CD4-positive, alpha-beta T cell treated with Interleukin-17A for 1 hour (primary cell): ENCODE data around the gene PTPRG.

Experiments
- DNase-seq: peaks from one replicate; pipeline ENCODE4 v3.0.0-alpha.2; 2020

PTPRG gene

DNA sequence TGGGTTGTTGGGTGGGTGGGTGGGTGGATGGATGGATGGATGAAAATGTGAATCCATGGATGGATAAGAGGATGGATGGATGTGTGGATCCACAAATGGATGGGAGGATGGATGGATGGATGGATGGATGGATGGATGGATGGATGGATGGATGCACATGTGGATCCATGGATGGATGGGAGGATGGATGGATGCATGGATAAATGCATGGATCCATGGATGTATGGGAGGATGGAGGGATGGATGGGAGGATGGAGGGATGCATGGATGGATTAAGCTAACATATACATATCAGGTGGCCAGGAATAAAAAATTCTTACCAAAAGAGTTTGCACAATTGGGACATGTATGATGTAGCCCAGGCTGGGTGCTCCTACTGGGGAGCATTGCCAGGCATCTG is 616.7 kb downstream of the PTPRG start:
- DNase-seq: no peak

GRCh38 chr3:62178739-62179600 is 617.6 kb downstream of the PTPRG start:
- no peak for DNase-seq

DNA sequence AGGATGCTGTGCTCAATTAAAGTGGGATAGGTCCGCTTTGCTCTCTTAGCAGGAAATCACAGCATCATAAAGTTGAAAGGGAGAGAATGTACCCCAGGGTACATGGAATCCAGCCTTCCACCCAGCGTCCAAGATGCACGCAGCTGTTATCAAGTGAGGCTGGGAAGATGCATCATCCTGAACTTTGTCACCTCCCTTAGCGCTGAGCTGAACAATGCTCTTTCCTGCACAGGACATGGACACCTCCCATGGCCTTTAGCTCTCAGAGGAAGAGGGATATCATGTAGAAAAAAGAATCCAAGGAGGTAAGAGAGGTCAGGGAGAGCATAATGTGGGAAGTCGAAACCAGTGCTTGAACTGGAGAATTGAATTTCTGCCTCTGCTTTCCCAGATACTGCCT is 619.1 kb downstream of the PTPRG start:
- DNase-seq: no peak

- DNase-seq: no peak
Observed at GRCh38 chr3:62183087-62183486, 621.7 kb downstream of the PTPRG start.

DNA sequence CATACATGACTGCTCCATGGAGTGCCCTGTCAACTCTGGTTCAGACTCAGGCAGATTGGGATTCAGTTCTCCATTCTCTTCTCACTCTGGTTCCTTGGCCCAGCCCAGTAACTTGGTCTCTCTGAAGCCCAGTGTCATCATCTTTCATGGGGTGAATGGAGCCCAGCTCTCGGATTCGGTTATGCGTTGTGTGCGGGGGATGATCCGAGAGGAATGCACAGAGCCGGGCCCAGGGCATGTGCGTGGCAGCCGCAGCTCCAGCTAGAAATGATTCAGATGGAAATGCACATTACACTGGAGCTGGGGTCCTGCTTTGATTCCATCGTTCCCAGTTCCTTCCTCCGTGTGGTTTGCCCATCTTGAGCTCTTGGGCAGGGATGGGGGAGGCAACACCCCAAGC is 622.6 kb downstream of the PTPRG start:
- DNase-seq: no peak

DNA sequence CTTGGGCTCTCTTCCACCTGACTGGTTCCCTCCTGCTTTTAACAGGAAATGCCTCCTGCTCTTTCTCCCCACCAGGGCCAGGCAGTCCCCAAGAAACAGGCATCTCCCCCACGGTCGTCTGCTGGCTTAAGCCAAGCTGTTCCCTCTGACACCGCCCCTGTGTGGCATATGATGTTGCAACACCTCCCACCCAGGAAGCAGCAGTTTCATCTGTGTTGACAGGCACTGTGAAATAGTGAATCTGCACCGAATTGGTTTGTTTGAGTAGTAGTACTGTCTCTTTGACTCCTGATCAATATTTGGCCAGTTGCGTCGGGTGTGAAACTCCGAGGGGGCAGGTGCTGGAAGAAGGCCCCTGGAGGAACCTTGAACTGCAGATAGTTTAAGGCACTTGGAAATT is 623.2 kb downstream of the PTPRG start:
- DNase-seq: no peak

GRCh38 chr3:62187022-62187431 is 625.7 kb downstream of the PTPRG start:
- DNase-seq: no peak

DNA sequence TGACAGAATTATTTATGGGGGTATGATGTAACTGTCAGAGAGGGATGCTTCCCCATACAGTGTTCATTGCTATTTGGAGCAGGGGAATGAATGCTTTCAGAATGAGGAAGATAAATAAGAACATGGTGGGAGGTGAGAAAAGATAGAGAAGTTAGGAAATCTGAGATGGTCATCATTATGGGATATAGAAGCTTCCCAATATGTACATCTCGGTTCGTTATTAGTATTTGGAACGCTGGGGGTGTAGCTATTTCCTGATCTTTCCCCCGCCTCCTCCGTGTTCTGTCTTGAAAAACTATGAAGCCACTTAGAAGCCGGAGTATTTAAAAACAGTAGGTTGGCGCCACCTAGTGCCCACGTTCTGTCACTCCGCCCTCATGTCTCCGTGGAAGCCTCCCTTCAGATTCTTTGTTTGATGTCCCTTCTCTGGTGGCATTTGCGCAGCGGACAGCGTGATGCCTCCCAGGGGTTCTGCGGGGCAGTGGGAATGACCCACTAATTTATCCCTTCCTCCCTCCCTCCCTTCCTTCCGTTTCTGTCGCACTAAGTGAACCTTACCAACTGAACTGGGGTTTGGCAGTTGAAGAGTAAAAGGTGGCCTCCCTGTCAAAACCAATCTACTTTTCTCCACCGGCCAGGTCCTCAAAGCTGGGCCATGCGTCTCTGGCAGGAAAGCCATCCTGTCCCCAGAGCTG is 627.5 kb downstream of the PTPRG start:
- peak; percentile 60 for DNase-seq

GRCh38 chr3:62189376-62189698 is 628.0 kb downstream of the PTPRG start:
- no peak for DNase-seq

- no peak for DNase-seq
Observed at GRCh38 chr3:62192891-62193290, 631.5 kb downstream of the PTPRG start.

GRCh38 chr3:62193586-62194345 is 632.4 kb downstream of the PTPRG start:
- no peak for DNase-seq

GRCh38 chr3:62197350-62198012 is 636.1 kb downstream of the PTPRG start:
- no peak for DNase-seq

DNA sequence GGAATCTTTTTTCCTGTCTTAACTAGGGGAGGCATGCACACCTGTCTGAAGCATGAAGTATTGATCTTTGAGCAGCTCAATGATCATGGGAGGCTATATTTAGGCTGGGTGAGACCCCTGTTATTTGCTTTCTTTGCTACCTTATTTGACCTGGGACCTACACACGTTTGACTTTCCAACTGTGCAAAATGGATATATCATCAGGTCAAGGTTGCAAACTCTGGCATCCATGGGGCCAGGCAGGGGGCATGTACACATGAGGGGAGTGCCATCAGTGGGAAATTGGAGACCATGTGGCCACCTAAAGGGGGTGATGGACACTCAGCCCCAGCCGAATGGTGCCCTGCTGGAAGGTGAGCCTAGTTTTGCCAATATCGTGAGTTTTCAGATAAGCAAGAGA is 637.8 kb downstream of the PTPRG start:
- DNase-seq: no peak

DNA sequence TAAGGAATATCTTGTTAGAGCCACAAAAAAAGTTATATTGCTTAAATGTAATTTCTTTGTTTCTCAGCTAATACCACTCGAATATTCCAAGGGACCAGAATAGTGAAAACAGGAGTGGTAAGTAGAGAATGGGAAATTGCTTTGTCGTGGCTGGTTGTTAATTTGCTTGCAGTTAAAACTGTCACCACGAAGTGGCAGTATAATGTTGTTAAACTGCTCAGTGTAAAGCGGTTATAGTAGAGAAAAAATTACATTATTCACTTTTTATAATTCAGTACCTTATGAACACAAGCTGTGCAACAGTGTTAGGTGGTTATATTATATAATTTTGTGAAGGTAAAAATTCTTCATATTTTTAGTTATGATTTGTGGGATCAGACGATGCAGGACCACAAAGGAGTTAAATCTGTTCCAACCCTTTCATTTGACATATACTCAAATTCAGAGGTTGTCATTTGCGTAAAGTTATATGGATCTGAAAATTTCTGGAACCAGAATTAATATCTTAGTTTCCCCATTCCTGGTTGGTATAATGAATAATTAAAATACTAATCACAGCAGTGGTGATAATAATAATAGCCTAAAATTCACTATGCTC is 640.2 kb downstream of the PTPRG start:
- DNase-seq: peak; percentile 5

GRCh38 chr3:62203152-62203551 is 641.8 kb downstream of the PTPRG start:
- DNase-seq: no peak

DNA sequence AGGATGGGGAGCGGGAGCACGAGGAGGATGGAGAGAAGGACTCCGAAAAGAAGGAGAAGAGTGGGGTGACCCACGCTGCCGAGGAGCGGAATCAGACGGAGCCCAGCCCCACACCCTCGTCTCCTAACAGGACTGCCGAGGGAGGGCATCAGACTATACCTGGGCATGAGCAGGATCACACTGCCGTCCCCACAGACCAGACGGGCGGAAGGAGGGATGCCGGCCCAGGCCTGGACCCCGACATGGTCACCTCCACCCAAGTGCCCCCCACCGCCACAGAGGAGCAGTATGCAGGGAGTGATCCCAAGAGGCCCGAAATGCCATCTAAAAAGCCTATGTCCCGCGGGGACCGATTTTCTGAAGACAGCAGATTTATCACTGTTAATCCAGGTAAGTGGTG is 642.2 kb downstream of the PTPRG start:
- DNase-seq: no peak

- no peak for DNase-seq
Observed at GRCh38 chr3:62207197-62207596, 645.8 kb downstream of the PTPRG start.

DNA sequence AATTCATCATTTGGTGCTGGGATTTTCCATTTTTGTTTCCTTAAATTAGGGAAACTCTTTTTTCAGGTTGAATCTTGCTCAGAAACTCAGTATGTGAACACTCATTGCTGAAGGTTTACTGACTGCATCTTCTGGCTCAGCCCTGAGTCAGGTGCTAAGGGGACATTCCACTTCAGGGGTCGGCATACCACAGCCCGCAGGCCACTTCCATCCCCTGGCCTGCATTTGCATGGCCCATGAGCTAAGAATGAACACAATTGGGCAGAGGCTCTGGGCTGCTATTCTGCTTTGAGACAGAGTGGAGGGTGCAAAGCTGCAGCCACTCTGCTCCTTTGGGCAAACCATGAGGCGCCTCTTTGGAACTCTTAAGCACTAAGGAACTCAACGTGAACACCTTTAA is 647.0 kb downstream of the PTPRG start:
- no peak for DNase-seq

DNA sequence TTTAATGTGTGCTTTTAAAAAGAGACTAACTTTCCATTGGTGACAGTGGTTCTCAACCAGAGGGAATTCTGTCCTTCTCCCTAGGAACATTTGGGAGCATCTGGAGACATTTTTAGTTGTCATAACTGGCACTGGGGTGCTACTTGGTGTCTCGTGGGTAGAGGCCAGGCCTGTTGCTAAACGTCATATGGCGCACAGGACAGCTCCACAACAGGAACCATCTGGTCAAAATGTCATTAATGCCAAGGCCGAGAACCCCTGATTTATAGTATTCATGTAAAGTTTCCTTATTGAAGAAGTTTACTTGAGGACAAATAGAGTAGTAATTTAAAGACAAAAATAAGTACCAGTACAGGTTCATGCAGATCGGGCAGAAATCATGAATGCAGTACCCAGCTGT is 647.7 kb downstream of the PTPRG start:
- no peak for DNase-seq

- DNase-seq: no peak
Observed at GRCh38 chr3:62210011-62210410, 648.6 kb downstream of the PTPRG start.

DNA sequence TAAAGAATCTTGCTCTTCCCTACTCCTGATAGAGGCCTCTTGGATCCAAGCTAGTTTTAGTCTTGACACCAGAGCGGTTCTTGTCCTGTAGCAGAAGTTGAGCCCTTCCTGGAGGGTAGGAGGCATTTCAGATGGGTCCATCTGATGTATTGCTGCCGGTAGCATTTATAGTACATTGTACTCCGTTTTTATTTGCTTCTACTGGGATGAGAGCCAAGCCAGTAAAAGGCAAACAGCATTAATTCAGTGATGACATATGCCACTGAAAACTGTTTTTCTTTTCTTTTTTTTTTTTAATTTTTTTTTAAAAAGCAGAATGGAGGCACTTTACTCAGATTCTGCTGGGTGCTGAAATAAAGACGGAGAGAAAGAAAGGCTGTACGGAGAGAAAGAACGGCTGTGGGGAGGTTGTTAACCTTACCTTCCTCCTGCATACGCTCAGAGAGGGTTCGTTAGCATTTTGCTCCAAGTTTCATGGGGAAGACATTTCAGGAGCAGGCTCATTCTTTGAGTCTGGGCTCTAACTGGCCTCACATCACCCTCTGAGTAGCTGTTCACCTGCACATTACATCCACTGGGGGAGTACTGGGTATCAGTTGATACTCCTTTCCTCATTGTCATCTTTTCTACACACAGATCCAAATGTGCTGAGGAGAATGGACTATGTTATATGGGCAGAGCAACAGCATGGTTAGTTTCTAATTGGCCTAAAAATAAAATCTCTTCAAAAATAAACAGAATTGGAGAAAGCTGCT is 650.5 kb downstream of the PTPRG start:
- no peak for DNase-seq

DNA sequence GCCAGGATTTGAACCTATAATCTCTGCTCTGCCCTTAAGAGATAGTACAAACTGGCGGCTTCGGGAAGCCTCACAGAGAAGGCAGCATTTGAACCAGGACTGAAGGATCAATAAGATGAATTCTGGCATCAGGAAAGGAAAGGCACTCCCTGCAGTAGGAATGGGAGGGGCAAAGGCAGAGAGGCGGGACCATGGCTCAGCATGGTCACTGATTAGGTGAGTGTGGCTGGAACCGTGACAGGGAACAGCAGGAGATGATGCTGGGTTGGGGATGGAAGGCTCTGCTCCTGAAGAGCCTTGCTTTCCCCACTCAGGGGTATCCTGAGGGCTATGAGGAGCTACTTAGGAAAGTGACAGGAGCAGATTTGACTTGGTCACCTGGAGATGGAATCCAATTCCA is 653.5 kb downstream of the PTPRG start:
- DNase-seq: no peak
